Lower leg skin (tissue), 3 donors: ENCODE data around the gene MAP3K5.

Experiments used
- POLR2A ChIP-seq, 2 donors: fragments of 450-650 bp; IDR thresholded peaks; one replicate each; pipeline ENCODE4 v1.6.1; 2016 to 2017; ENCODE audit warnings: antibody characterized with exemption in 2 of 2, mild to moderate bottlenecking in 1 of 2, moderate library complexity in 1 of 2
- TF ChIP-seq, protein P1 (sequence below), 3 donors: fragments of 450-650 bp; IDR thresholded peaks; one replicate each; pipeline ENCODE4 v1.5.1; 2016; ENCODE audit warnings: antibody characterized with exemption in 3 of 3, mild to moderate bottlenecking in 3 of 3, moderate library complexity in 2 of 3

DNA sequence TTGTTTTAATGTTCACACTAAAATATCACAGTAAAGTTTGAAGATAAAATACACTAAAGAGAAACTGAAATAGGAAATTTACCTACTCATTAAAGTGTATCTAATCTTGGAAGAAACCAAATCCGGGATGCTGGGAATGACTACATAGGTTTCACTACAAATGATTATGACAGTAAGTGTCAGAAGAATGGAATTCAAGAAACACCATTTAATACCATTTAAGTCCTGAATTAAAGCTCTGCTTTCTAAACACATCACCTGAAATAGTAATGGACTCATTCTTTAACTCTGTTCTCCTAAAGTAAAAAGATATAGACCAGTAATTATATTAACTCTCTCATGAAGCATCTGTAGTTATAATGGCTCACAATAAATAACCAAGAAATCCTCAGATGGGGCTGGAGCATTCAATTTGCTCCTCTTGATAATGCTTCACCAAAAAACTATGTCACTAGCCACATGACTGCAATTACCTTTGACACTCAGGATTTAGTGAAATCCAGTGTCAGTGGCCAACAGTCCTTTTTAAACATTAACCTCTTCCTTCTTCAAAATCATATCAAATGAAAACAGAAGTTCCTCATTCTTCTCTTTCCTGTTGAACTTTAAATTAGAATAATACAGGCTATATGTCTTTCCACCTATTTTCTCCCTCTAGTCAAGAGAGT is 283.4 kb downstream of the MAP3K5 start:
- no peak for TF ChIP-seq POLR2A (IDR thresholded peaks at IDR 0.05)
- TF ChIP-seq, protein P1, sequence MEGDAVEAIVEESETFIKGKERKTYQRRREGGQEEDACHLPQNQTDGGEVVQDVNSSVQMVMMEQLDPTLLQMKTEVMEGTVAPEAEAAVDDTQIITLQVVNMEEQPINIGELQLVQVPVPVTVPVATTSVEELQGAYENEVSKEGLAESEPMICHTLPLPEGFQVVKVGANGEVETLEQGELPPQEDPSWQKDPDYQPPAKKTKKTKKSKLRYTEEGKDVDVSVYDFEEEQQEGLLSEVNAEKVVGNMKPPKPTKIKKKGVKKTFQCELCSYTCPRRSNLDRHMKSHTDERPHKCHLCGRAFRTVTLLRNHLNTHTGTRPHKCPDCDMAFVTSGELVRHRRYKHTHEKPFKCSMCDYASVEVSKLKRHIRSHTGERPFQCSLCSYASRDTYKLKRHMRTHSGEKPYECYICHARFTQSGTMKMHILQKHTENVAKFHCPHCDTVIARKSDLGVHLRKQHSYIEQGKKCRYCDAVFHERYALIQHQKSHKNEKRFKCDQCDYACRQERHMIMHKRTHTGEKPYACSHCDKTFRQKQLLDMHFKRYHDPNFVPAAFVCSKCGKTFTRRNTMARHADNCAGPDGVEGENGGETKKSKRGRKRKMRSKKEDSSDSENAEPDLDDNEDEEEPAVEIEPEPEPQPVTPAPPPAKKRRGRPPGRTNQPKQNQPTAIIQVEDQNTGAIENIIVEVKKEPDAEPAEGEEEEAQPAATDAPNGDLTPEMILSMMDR (IDR thresholded peaks at IDR 0.05): no peak
